NCI-H2107 treated with DMSO at 0.1 percent for 48 hours (cell line): ENCODE results near the gene ZBTB38.

Source experiments
- DNase-seq: peaks from one replicate; lab custom pipeline; 2025; ENCODE audit not compliant: unreplicated experiment; lab: John Stamatoyannopoulos, UW

The ZBTB38 gene

GRCh38 chr3:141384575-141384974, 16.3 kb downstream of the ZBTB38 start:
- no peak for DNase-seq

DNA sequence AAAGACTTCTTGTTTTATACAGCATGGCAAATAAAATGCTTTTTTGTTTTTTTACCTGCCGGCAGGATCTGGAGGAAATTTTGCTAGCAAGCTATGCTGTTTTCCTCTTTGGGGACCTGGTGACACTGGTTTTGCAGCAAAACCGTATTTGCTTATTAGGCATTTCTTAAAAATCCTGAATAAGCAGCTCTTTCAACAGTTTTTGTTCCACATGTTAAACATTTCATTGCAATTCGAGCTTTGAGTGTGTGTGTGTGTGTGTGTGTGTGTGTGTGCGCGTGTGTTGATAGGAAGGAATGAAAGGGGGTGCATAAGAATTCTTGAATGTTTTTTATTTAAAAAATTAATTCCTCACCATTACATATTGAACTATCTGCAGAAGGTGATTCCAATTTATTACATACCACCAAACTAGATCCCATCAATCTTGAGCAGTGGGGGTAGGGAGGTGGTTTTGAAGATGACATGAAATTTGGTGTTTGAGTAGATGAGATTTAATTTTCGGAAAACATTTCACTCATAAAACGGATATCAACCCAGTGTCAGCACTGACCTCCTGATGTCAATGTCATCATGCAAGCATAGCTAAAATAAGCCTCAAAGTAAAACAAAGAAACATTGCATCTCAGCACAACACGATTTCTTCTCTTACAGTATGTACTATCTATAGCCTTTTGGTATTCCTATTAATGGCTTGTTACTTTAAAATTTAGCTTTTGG, 17.3 kb downstream of the ZBTB38 start:
- no peak for DNase-seq

DNA sequence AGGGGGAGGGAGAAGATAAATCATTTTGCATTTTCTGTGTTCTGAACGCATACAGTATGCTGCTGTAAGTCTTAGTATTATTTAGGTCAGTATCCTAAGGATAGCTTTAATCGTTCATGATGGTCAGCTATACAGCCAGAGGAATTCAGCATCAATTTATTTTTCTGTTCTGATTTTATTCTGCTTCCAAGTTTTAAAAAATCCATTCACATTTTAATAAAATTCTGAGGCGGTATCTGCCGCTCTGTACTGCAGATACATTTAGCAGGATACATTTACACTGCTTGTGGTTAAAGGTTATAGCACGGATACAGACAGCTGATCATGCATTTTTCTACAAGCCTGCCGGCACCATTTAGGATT, 17.8 kb downstream of the ZBTB38 start:
- DNase-seq: no peak

- no peak for DNase-seq
Measured at GRCh38 chr3:141386611-141387111, 18.4 kb downstream of the ZBTB38 start.

DNA sequence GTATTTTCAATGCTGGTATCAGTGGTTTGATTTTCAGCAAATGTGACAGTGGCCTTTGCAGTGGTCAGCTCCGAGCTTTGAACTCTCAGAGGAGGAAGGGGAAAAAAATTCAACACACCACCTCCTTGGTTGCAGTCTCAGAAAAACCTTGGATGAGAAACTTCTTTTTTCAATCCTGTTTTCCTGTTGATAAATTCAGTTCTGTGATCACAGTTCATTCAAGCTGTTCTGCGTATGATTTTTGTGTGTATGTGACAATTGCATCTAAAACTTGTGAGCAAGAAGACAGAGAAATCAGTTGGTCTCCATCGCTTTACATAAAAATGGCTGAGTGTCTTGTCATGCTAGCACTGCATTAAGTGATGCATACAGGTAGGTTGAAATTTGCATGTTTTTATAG, 19.2 kb downstream of the ZBTB38 start:
- DNase-seq: no peak

DNA sequence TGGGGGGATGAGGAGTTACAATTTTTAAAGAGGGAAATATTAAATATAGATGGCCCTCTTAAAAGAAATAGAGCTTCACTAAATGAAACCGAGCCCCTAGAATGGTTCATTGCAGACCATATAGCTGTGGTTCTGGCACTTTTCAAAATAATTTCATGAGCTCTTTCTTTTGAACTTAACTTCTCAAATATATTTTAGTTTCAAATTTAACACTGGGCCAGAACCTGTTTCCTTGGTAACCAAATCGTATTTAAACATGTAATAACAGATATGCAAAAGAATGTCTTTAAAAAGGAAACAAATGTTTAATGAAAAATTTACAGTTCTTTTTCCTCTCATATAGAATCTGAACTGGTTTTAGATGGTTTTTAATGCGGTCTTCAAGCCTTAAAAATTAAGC, 20.1 kb downstream of the ZBTB38 start:
- DNase-seq: no peak

GRCh38 chr3:141388823-141389621, 20.7 kb downstream of the ZBTB38 start:
- no peak for DNase-seq

DNA sequence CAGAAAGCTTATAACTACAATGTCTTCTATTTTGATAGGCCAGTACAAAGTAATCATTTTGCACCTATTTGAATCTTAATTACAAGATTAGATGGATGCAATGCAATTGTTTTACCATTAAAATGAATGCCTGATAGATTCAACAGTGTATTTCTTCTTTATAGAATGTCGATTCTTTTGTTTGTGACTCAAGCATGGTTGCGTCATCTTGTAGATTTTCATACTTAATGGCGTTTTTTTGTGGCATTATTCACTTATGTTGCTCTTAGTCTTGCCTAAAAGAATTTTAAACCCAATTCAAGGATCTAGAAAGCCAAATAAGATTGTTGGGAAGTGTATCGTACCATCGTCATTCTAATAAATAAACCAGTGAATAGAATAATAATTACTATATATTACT, 21.4 kb downstream of the ZBTB38 start:
- DNase-seq: no peak

DNA sequence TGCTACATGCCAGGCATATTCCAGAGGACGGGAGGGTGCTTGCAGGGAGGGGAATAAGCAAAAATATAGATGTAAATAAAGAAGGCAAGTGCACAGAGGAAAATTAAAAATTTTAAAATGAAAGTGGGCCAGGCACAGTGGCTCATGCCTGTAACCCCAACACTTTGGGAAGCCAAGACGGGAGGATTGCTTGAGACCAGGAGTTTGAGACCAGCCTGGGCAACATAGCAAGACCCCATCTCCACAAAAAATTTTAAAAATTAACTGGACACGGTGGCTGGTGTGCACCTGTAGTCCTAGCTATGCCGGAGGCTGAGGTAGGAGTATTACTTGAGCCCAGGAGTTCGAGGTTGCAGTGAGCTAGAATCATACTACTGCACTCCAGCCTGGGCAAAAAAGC, 22.4 kb downstream of the ZBTB38 start:
- no peak for DNase-seq

GRCh38 chr3:141391298-141391990, 23.1 kb downstream of the ZBTB38 start:
- DNase-seq: no peak

DNA sequence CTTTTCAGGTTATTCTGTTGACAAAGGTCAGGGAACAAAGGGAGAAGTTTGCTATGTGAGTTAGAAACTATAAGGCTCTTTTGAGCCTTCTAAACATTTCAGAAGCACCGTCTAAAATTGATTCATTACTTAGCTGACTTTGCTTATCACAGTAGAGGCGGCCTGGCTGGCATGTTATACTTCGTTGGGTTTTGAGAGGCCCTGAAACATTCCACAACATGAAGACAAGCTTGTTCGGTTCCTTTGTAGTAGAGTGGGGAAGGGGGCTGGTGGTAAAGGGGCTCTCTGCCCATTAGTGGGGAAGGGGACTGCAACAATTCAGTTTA, 23.6 kb downstream of the ZBTB38 start:
- no peak for DNase-seq

DNA sequence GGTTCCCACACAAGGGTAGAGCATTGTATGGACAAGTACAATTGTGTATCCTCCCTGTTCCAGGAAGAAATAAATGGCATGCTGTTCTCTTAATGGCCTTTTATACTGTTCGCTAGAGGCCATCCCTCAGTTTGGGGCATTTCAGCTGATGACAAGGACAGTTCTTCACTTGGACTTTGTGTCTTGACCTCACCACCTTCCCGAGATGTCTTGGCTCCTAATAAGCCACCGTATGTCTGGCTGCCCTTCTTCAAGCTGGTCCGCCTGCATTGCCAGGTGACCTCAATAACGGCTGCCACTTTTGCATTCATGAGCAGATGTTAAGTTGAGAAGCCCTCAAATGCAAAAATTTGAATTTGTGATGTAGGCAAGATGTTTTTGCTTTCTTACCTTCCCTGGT, 24.1 kb downstream of the ZBTB38 start:
- DNase-seq: no peak

- DNase-seq: no peak
Measured at GRCh38 chr3:141392897-141393734, 24.8 kb downstream of the ZBTB38 start.

- no peak for DNase-seq
Measured at GRCh38 chr3:141393735-141394076, 25.4 kb downstream of the ZBTB38 start.

GRCh38 chr3:141394560-141394959, 26.3 kb downstream of the ZBTB38 start:
- no peak for DNase-seq

- no peak for DNase-seq
Measured at GRCh38 chr3:141395005-141395589, 26.8 kb downstream of the ZBTB38 start.

- DNase-seq: no peak
Measured at GRCh38 chr3:141397996-141398395, 29.7 kb downstream of the ZBTB38 start.

- DNase-seq: no peak
Measured at GRCh38 chr3:141399200-141399599, 30.9 kb downstream of the ZBTB38 start.

- DNase-seq: no peak
Measured at GRCh38 chr3:141400073-141400971, 32.0 kb downstream of the ZBTB38 start.

- DNase-seq: no peak
Measured at GRCh38 chr3:141401095-141401494, 32.8 kb downstream of the ZBTB38 start.
